GM12864 (cell line): ENCODE data around the gene RNPEPL1.

ENCODE experiments used
- DNase-seq: peaks from one replicate; pipeline ENCODE4 v3.0.0-alpha.2; 2011; ENCODE audit warnings: low read depth
- H3K4me3 ChIP-seq: 2 replicates; pipeline ENCODE4 v1.5.1; 2011; ENCODE audit warnings: mild to moderate bottlenecking, low read depth, low read length, control low read depth
- CTCF ChIP-seq: IDR thresholded peaks from 2 replicates; pipeline ENCODE4 v1.5.1; 2011; ENCODE audit warnings: low read depth, mild to moderate bottlenecking, moderate library complexity, low read length, control low read depth, inconsistent platforms; ENCODE audit errors: missing control alignments

RNPEPL1 gene

GRCh38 chr2:240627736-240628506, 59.6 kb downstream of the RNPEPL1 start:
- no peak for DNase-seq
- no peak for TF ChIP-seq CTCF
- H3K4me3 ChIP-seq, result no peak overlapping the region

DNA sequence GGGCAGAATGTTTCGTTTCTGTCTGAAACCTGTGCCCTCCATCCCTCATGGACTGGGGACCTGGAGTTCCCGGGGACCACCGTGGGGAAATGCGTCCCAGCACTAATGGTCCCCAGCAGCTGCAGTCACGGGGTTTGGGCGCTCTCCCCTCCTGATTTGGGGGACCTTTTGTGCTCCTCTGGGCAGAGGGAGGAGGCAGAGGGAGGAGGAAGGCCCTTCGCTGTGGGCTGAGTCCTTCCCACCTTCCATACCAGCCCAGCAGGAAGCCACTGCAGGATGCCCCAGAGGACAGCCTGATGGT, 60.2 kb downstream of the RNPEPL1 start:
- no peak for TF ChIP-seq CTCF

GRCh38 chr2:240628808-240629618, 60.7 kb downstream of the RNPEPL1 start:
- H3K4me3 ChIP-seq, result no peak overlapping the region
- no peak for DNase-seq
- TF ChIP-seq CTCF, result no peak

More for the DNA sequence above, 60.2 kb downstream of the RNPEPL1 start:
- no peak for DNase-seq
- no peak overlapping the region for H3K4me3 ChIP-seq

DNA sequence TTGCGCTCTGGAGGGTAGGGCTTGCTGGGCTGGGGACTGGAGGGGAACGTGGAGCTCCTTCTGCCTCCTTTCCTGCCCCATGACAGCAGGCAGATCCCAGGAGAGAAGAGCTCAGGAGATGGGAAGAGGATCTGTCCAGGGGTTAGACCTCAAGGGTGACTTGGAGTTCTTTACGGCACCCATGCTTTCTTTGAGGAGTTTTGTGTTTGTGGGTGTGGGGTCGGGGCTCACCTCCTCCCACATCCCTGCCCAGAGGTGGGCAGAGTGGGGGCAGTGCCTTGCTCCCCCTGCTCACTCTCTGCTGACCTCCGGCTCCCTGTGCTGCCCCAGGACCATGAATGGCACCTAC, 61.3 kb downstream of the RNPEPL1 start:
- TF ChIP-seq CTCF, result no peak
- H3K4me3 ChIP-seq, result no peak overlapping the region
- no peak for DNase-seq

DNA sequence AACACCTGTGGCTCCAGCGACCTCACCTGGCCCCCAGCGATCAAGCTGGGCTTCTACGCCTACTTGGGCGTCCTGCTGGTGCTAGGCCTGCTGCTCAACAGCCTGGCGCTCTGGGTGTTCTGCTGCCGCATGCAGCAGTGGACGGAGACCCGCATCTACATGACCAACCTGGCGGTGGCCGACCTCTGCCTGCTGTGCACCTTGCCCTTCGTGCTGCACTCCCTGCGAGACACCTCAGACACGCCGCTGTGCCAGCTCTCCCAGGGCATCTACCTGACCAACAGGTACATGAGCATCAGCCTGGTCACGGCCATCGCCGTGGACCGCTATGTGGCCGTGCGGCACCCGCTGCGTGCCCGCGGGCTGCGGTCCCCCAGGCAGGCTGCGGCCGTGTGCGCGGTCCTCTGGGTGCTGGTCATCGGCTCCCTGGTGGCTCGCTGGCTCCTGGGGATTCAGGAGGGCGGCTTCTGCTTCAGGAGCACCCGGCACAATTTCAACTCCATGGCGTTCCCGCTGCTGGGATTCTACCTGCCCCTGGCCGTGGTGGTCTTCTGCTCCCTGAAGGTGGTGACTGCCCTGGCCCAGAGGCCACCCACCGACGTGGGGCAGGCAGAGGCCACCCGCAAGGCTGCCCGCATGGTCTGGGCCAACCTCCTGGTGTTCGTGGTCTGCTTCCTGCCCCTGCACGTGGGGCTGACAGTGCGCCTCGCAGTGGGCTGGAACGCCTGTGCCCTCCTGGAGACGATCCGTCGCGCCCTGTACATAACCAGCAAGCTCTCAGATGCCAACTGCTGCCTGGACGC, 61.9 kb downstream of the RNPEPL1 start:
- TF ChIP-seq CTCF, result no peak
- DNase-seq, result no peak
- no peak overlapping the region for H3K4me3 ChIP-seq
